HEK293T (cell line): ENCODE data around the gene HOXD12.

Experiments
- BHLHE40 ChIP-seq: fragments of 450-650 bp; IDR thresholded peaks from 2 replicates; pipeline ENCODE4 v1.6.1; 2016; ENCODE audit warnings: mild to moderate bottlenecking, moderate library complexity, borderline replicate concordance
- FOXA1 ChIP-seq: fragments of 450-650 bp; IDR thresholded peaks from 2 replicates; pipeline ENCODE4 v1.6.1; 2016; ENCODE audit warnings: mild to moderate bottlenecking
- FOXK2 ChIP-seq: fragments of 450-650 bp; IDR thresholded peaks from 2 replicates; pipeline ENCODE4 v1.6.1; 2016; ENCODE audit warnings: mild to moderate bottlenecking
- LEF1 ChIP-seq: fragments of 450-650 bp; IDR thresholded peaks from 2 replicates; pipeline ENCODE4 v1.6.1; 2017; ENCODE audit warnings: mild to moderate bottlenecking, borderline replicate concordance
- SP1 ChIP-seq: fragments of 450-650 bp; IDR thresholded peaks from 2 replicates; pipeline ENCODE4 v1.6.1; 2017
- SUZ12 ChIP-seq: fragments of 450-650 bp; IDR thresholded peaks from 2 replicates; pipeline ENCODE4 v1.6.1; 2016; ENCODE audit warnings: mild to moderate bottlenecking
- TARDBP ChIP-seq: fragments of 450-650 bp; IDR thresholded peaks from 2 replicates; pipeline ENCODE4 v1.6.1; 2016

GRCh38 chr2:176109192-176109901 lies 9.8 kb downstream of the HOXD12 start:
- TF ChIP-seq LEF1 = no peak
- TF ChIP-seq TARDBP = no peak
- no peak for TF ChIP-seq BHLHE40
- no peak for TF ChIP-seq SUZ12
- no peak for TF ChIP-seq SP1
- no peak for TF ChIP-seq FOXK2
- no peak for TF ChIP-seq FOXA1
